H9 (cell line): ENCODE measurements around the gene ABCA10. TPM values are rescaled to one million over a fixed set of nuclear protein-coding genes. Genes with fewer than 3 reads are reported as not detected.

ENCODE experiments used
- DNase-seq: peaks from one replicate; pipeline ENCODE4 v3.0.0-alpha.2; 2017
- H2AFZ ChIP-seq: one replicate; pipeline ENCODE4 v1.6.1; 2013; ENCODE audit warnings: mild to moderate bottlenecking, low read length, control low read depth, moderate library complexity
- H2AK5ac ChIP-seq: 2 replicates; pipeline ENCODE4 v1.6.1; 2013; ENCODE audit warnings: low read length, control low read depth, mixed read lengths; ENCODE audit not compliant: insufficient read length
- H2BK120ac ChIP-seq: one replicate; pipeline ENCODE4 v1.6.1; 2013; ENCODE audit warnings: low read depth, mild to moderate bottlenecking, low read length, control low read depth, inconsistent platforms; ENCODE audit not compliant: poor library complexity, severe bottlenecking
- H2BK12ac ChIP-seq: 2 replicates; pipeline ENCODE4 v1.6.1; 2013; ENCODE audit warnings: low read length, control low read depth, mixed read lengths, low read depth; ENCODE audit not compliant: insufficient read length
- H2BK15ac ChIP-seq: 2 replicates; pipeline ENCODE4 v1.6.1; 2013; ENCODE audit warnings: low read depth, low read length, control low read depth
- H2BK20ac ChIP-seq: one replicate; pipeline ENCODE4 v1.6.1; 2013; ENCODE audit warnings: low read depth, mild to moderate bottlenecking, low read length, control low read depth, inconsistent platforms; ENCODE audit not compliant: poor library complexity, severe bottlenecking
- H2BK5ac ChIP-seq: 2 replicates; pipeline ENCODE4 v1.6.1; 2013; ENCODE audit warnings: low read length, control low read depth, mixed read lengths; ENCODE audit not compliant: insufficient read length
- H3K14ac ChIP-seq: 2 replicates; pipeline ENCODE4 v1.6.1; 2013; ENCODE audit warnings: low read length, control low read depth; ENCODE audit not compliant: insufficient read depth
- H3K18ac ChIP-seq: 2 replicates; pipeline ENCODE4 v1.6.1; 2013; ENCODE audit warnings: low read depth, mild to moderate bottlenecking, mixed read lengths, low read length, control low read depth; ENCODE audit not compliant: insufficient read length
- H3K23ac ChIP-seq: 2 replicates; pipeline ENCODE4 v1.6.1; 2013; ENCODE audit warnings: low read length, control low read depth, mixed read lengths, low read depth; ENCODE audit not compliant: insufficient read length
- H3K23me2 ChIP-seq: 2 replicates; pipeline ENCODE4 v1.6.1; 2013; ENCODE audit warnings: low read depth, mild to moderate bottlenecking, mixed read lengths, low read length, control low read depth; ENCODE audit not compliant: insufficient read length, poor library complexity, severe bottlenecking
- H3K27ac ChIP-seq: 2 replicates; pipeline ENCODE4 v1.5.1; 2013; ENCODE audit warnings: low read length, control low read depth, mixed read lengths, low read depth; ENCODE audit not compliant: insufficient read length
- H3K27me3 ChIP-seq: 2 replicates; pipeline ENCODE4 v1.6.1; 2013; ENCODE audit warnings: low read length, control low read depth, inconsistent platforms; ENCODE audit not compliant: insufficient read depth
- H3K4ac ChIP-seq: 2 replicates; pipeline ENCODE4 v1.6.1; 2013; ENCODE audit warnings: low read depth, mild to moderate bottlenecking, control low read depth, inconsistent platforms, low read length, moderate library complexity
- H3K4me1 ChIP-seq: 2 replicates; pipeline ENCODE4 v1.6.1; 2013; ENCODE audit warnings: low read length, control low read depth, inconsistent platforms; ENCODE audit not compliant: insufficient read depth
- H3K4me2 ChIP-seq: 2 replicates; pipeline ENCODE4 v1.6.1; 2013; ENCODE audit warnings: low read length, control low read depth, mixed read lengths; ENCODE audit not compliant: insufficient read length, insufficient read depth
- H3K56ac ChIP-seq: 2 replicates; pipeline ENCODE4 v1.6.1; 2013; ENCODE audit warnings: low read depth, mild to moderate bottlenecking, mixed read lengths, low read length, control low read depth; ENCODE audit not compliant: insufficient read length
- H3K79me1 ChIP-seq: 2 replicates; pipeline ENCODE4 v1.6.1; 2013; ENCODE audit warnings: low read depth, mild to moderate bottlenecking, moderate library complexity, low read length, control low read depth, inconsistent platforms; ENCODE audit not compliant: insufficient read depth, poor library complexity, severe bottlenecking
- H3K79me2 ChIP-seq: 2 replicates; pipeline ENCODE4 v1.6.1; 2013; ENCODE audit warnings: low read length, control low read depth, inconsistent platforms; ENCODE audit not compliant: insufficient read depth
- H3K9ac ChIP-seq: 2 replicates; pipeline ENCODE4 v1.6.1; 2013; ENCODE audit warnings: low read length, control low read depth, mixed read lengths; ENCODE audit not compliant: insufficient read length; ENCODE audit errors: extremely low read depth
- H3K9me3 ChIP-seq: one replicate; pipeline ENCODE4 v1.6.1; 2013; ENCODE audit warnings: low read depth, low read length, inconsistent platforms; ENCODE audit not compliant: control insufficient read depth
- H3T11ph ChIP-seq: one replicate; pipeline ENCODE4 v1.6.1; 2013; ENCODE audit warnings: mild to moderate bottlenecking, low read length, control low read depth, inconsistent platforms
- H4K20me1 ChIP-seq: one replicate; pipeline ENCODE4 v1.6.1; 2013; ENCODE audit not compliant: control insufficient read depth, insufficient read length, insufficient read depth
- H4K5ac ChIP-seq: 2 replicates; pipeline ENCODE4 v1.6.1; 2013; ENCODE audit warnings: low read depth, mild to moderate bottlenecking, mixed read lengths, low read length, control low read depth; ENCODE audit not compliant: insufficient read length
- H4K8ac ChIP-seq: replicated peaks from 2 replicates; pipeline ENCODE4 v1.6.1; 2013; ENCODE audit warnings: low read length, control low read depth, mixed read lengths, low read depth; ENCODE audit not compliant: insufficient read length
- H4K91ac ChIP-seq: 2 replicates; pipeline ENCODE4 v1.6.1; 2013; ENCODE audit warnings: low read depth, mild to moderate bottlenecking, moderate library complexity, mixed read lengths, low read length, control low read depth; ENCODE audit not compliant: insufficient read length
- H3K27ac Mint-ChIP-seq, 3 experiments: 2 replicates in 2 of 3; 3 replicates in 1 of 3; pipeline ENCODE4 v1.8.0; 2020 to 2021; ENCODE audit warnings: mixed read lengths in 3 of 3, mild to moderate bottlenecking in 1 of 3, moderate library complexity in 1 of 3
- H3K27me3 Mint-ChIP-seq: 2 replicates; pipeline ENCODE4 v1.8.0; 2021; ENCODE audit warnings: low read depth, mild to moderate bottlenecking, moderate library complexity, mixed read lengths
- H3K36me3 Mint-ChIP-seq, 3 experiments: 2 replicates in 2 of 3; 3 replicates in 1 of 3; pipeline ENCODE4 v1.8.0; 2020 to 2021; ENCODE audit warnings: low read depth in 3 of 3, mixed read lengths in 3 of 3; ENCODE audit not compliant: insufficient read depth in 1 of 3
- H3K4me1 Mint-ChIP-seq, 2 experiments: 2 replicates each; pipeline ENCODE4 v1.8.0; 2020; ENCODE audit warnings: mixed read lengths in 2 of 2
- H3K4me3 Mint-ChIP-seq, 2 experiments: 2 replicates in 1 of 2; 3 replicates in 1 of 2; pipeline ENCODE4 v1.8.0; 2020 to 2021; ENCODE audit warnings: mild to moderate bottlenecking in 2 of 2, mixed read lengths in 2 of 2, moderate library complexity in 1 of 2
- H3K9me3 Mint-ChIP-seq, 2 experiments: 2 replicates in 1 of 2; 3 replicates in 1 of 2; pipeline ENCODE4 v1.8.0; 2020; ENCODE audit warnings: mild to moderate bottlenecking in 2 of 2, mixed read lengths in 2 of 2, moderate library complexity in 1 of 2
- WGBS: extraction: QIAGEN DNeasy Blood & Tissue Kit; methylation state at CpG from one replicate; pipeline ENCODE4 v1.1.7; 2013; ENCODE audit warnings: missing lambda C conversion rate, low lambda C conversion rate, mixed read lengths; ENCODE audit not compliant: insufficient read length; ENCODE audit errors: extremely low coverage; 5-methylcytosine and 5-hydroxymethylcytosine counted together
- total RNA-seq: library from RNA; stranded (reverse); gene quantifications from 2 replicates; pipeline ENCODE4 v1.2.1, GENCODE V29; 2021
- TF ChIP-seq, protein P1 (sequence below): fragments of 200-600 bp; sonication (generic); conservative IDR thresholded peaks from 3 replicates; pipeline ENCODE4 v1.8.0; 2021; ENCODE audit warnings: antibody characterized with exemption, mild to moderate bottlenecking

Gene ABCA10
- total RNA-seq, 1 experiment from 2014 or later = not detected

DNA sequence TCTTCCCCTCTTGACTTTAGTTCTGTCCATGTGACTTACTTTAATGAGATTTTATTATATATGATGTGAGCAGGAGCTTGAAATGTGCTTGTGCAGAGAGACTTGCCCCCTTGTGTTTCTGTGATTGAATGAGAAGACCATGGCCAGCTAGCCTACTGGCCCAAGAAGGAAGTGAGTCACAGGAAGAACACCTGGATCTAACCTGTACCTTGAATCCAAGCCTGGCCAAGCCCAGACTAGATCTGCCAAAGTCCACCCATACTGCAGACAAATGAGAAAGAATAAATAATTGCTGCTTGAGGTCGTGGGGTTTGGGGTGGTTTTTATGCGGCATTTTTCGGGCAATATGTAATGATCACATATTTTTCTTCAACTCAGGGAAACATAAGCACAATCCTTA lies 9.6 kb downstream of the ABCA10 start:
- Histone ChIP-seq H3K9ac (no peak overlapping the region), H2BK120ac (no peak overlapping the region), H4K91ac (no peak overlapping the region)

More for the DNA sequence above, 9.6 kb downstream of the ABCA10 start:
- H2AFZ ChIP-seq = no peak overlapping the region
- H3K36me3 Mint-ChIP-seq = no peaks in the 10 kb centered on the region
- no peak overlapping the region for H3K23ac ChIP-seq
- no peaks in the 10 kb centered on the region for H3K9me3 Mint-ChIP-seq
- no peak overlapping the region for H3K27ac ChIP-seq
- no peak overlapping the region for H3K18ac ChIP-seq
- no peak overlapping the region for H3K14ac ChIP-seq
- no peak overlapping the region for H3K56ac ChIP-seq
- no peak overlapping the region for H2BK5ac ChIP-seq
- H3K4me1 ChIP-seq = no peaks in the 10 kb centered on the region
- no peak for DNase-seq
- no peak overlapping the region for H4K5ac ChIP-seq
- H3K4me3 Mint-ChIP-seq = no peak overlapping the region
- H4K8ac ChIP-seq = no peak overlapping the region
- no peak overlapping the region for H2BK12ac ChIP-seq
- H2BK15ac ChIP-seq = no peak overlapping the region
- H4K20me1 ChIP-seq = no peaks in the 10 kb centered on the region
- TF ChIP-seq, protein P1, sequence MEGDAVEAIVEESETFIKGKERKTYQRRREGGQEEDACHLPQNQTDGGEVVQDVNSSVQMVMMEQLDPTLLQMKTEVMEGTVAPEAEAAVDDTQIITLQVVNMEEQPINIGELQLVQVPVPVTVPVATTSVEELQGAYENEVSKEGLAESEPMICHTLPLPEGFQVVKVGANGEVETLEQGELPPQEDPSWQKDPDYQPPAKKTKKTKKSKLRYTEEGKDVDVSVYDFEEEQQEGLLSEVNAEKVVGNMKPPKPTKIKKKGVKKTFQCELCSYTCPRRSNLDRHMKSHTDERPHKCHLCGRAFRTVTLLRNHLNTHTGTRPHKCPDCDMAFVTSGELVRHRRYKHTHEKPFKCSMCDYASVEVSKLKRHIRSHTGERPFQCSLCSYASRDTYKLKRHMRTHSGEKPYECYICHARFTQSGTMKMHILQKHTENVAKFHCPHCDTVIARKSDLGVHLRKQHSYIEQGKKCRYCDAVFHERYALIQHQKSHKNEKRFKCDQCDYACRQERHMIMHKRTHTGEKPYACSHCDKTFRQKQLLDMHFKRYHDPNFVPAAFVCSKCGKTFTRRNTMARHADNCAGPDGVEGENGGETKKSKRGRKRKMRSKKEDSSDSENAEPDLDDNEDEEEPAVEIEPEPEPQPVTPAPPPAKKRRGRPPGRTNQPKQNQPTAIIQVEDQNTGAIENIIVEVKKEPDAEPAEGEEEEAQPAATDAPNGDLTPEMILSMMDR = no peak
- H3K79me2 ChIP-seq = no peaks in the 10 kb centered on the region
- no peaks in the 10 kb centered on the region for H3K9me3 ChIP-seq
- H3K4me1 Mint-ChIP-seq = no peaks in the 10 kb centered on the region
- H2BK20ac ChIP-seq = no peak overlapping the region
- H3K27me3 ChIP-seq = no peaks in the 10 kb centered on the region
- WGBS = no CpG with 5 or more reads among the region's 3 CpGs
- no peaks in the 10 kb centered on the region for H3K27me3 Mint-ChIP-seq
- H3K79me1 ChIP-seq = no peaks in the 10 kb centered on the region
- H2AK5ac ChIP-seq = no peak overlapping the region
- no peak overlapping the region for H3T11ph ChIP-seq
- H3K27ac Mint-ChIP-seq = no peak overlapping the region
- H3K4me2 ChIP-seq = no peak overlapping the region
- no peaks in the 10 kb centered on the region for H3K23me2 ChIP-seq
- no peak overlapping the region for H3K4ac ChIP-seq
